Measurements from ENCODE around the gene SCAMP4. TPM values are rescaled to one million over a fixed set of nuclear protein-coding genes. Genes with fewer than 3 reads are reported as not detected.
A peak's percentile ranks its signal among the peaks of the same experiment; 100 is the strongest.

Gene SCAMP4
- polyA plus RNA-seq (ENCODE audit: insufficient read length in 4 of 4), result 10 to 100 TPM; 44.6 to 97.3 (median 66.7) TPM

DNA sequence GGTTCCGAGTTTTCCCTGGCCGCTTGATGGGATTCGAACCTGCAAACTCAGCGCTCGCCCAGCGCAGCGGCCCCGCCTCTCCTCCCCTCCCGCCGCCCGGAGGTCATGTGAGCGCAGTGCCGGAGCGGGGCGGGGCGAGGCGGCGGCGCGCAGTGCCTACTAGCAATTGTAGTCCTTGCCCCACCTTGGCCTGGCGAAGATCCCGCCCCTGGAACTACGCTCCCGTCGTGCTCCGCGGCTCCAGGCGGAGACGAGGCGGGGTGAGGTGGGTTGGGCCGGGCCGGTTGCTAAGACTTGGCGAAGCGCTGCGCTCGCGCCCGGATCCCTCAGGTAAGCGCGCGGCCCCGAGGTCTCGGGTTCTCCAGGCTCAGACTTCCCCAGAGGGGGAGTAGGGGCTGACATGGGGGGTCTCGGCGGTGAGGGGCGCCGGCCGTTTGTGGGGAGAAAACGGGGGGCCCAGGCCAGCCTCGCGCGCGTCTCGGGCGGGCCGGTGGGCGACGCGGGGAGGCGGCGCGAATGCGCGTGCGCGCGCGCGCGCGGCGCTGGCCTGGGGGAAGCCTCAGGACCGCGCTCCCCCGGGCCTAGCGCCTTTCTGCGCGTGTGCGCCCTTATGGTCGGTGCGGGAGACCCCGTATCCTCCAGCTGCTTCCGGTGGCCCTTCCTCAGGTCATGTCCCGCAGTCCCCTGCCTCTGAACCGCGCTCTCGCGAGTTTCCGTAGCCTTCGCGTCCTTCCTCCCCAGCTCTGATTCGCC, at the start of gene SCAMP4, which contains the start of gene ADAT3:
TSS of gene SCAMP4 (plus strand) at position 290 of the 753 bp plus-strand sequence. CDS start 9,621 bp downstream, outside the sequence.
TSS of gene ADAT3 (plus strand) at position 290 of the 753 bp plus-strand sequence. CDS start 6,649 bp downstream, outside the sequence.
- DNase-seq (ENCODE audit: low read depth in 4 of 4, low spot score in 3 of 4), result peak; percentile 91 to 97 (median 96)

DNA sequence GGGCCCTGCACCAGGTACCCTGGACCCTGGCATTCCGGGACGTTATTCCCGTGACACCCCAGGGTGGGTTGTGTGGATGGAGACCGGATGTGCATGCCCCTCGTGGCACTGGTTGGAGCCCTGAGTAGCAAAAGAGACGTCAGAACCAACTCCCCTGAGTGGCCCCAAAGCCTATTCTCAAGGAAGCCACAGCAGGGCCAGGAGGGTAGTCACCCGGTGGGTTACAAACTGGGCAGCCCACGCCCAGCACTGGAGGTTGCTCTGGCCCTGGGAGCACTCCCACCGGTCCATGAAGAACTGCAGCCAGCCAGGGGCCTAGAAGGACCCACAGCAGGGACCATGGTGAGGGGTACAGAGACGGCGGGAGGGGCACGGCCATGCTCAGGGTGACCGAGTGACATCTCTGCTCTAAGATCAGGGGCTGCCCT, 49.4 kb upstream of the SCAMP4 start:
- no peak for DNase-seq (ENCODE audit: low read depth in 4 of 4, low spot score in 3 of 4)

- no peak for DNase-seq (ENCODE audit: low read depth in 4 of 4, low spot score in 3 of 4)
Observed at GRCh38 chr19:1856345-1856697, 48.9 kb upstream of the SCAMP4 start.

GRCh38 chr19:1856698-1857603, 48.2 kb upstream of the SCAMP4 start:
- no peak for DNase-seq (ENCODE audit: low read depth in 4 of 4, low spot score in 3 of 4)

DNA sequence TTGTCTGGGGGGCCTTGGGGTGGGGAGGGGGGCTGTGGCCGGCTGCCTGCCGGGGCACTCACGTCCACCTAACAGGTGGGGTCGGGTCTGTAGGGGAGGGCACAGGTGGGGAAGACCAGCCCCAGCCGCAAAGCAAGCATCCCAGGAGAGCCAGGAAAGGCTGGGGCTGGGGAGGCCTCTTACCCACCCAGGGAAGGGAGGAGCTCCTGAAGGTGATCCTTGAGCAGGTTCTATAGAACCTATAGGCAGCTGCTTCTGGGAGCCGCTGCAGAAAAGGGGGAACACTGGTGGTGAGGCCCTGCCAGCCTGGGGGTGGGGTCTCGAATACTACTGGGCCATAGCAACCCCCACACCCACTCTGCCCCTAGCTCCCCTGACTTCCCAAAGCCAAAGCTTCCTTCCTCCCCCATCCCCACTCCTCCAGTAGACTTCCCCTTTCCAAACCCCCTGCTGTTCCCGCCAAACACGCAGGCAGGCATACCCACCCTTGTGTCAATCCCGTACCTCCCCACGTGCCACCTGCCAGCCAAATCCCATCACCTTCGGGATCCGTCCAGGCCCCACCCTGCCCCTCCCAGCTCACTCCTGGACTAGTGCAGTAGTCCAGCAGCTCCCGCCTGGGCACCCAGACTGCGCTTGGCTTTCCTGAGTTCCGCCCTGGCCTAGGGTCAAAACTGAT, 47.4 kb upstream of the SCAMP4 start:
- DNase-seq (ENCODE audit: low read depth in 4 of 4, low spot score in 3 of 4), result no peak

DNA sequence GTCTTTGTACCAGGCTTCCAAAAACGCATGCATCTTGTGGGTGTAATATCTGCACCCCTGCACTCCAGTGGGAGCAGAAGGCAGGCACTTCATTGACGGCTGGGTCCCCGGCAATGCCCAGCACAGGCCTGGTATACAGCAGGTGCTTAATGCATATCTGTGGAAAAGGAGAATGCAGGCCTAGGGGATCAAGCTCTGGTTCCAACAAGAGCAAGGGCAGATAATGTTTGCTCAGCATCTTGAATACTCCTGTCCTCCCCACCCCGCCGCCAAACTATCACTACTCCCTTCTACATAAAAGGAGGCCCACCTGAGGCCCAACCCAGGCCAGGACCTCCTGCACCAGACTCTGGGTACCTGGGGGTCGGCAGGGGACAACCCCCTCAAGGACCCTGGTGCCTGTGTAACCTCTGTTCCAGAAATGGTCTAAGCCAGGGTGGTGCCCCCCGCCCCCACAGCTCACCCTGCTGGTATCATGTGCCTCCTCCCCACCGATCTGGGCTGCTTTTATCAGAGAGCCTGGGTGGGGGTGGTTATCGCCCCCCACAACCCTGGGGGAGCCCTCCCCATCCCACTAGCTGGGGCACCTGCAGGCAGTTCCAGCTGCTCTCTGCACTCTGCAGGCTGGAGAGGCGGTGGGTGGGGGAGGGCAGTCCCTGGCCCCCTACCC, 46.7 kb upstream of the SCAMP4 start:
- DNase-seq (ENCODE audit: low read depth in 4 of 4, low spot score in 3 of 4), result no peak

DNA sequence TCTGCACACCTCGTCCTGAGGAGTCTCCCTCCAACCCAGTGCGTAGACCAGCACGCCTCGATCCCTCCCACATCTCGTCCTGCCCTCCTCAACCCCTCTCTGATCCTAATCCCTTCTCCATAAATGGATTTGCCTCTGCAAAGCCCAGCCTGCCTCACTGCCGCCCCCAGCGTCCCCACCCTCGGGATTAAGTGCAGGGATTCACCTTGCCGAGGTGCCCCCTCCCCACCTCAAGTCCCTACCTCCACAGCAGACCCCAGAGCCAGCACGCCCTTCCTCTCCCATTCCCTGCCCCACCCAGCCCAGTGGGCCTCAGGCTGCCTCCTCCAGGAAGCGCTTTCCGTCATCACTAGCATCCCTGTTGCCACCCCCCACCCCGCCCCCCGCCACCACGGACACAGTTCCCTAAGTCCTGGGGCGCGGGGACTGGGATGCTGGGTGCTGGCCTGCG, 45.8 kb upstream of the SCAMP4 start:
- DNase-seq (ENCODE audit: low read depth in 4 of 4, low spot score in 3 of 4), result no peak

- no peak for DNase-seq (ENCODE audit: low read depth in 4 of 4, low spot score in 3 of 4)
Observed at GRCh38 chr19:1860042-1860775, 45.0 kb upstream of the SCAMP4 start.

- DNase-seq (ENCODE audit: low read depth in 4 of 4, low spot score in 3 of 4), result no peak
Observed at GRCh38 chr19:1860821-1861598, 44.2 kb upstream of the SCAMP4 start.

- DNase-seq (ENCODE audit: low read depth in 4 of 4, low spot score in 3 of 4), result no peak
Observed at GRCh38 chr19:1861599-1862031, 43.6 kb upstream of the SCAMP4 start.

DNA sequence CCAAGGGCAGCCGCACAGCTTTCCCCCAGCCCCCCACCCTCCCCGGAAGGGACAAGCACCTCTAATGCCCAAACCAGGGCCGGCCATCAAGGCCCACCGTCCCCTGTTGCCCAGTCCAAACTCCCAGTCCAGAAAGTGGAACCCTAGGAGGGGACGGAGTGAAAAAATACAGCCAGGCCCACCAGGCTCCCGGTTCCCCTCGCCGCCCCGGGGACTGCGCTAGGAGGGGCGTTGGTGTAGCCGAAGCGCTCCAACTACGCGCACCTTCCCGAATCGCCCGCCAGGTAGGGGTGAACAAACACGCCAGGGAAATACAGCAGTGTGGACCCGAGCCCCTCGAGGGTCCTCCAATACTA, 43.2 kb upstream of the SCAMP4 start:
- no peak for DNase-seq (ENCODE audit: low read depth in 4 of 4, low spot score in 3 of 4)

- no peak for DNase-seq (ENCODE audit: low read depth in 4 of 4, low spot score in 3 of 4)
Observed at GRCh38 chr19:1862424-1863327, 42.5 kb upstream of the SCAMP4 start.

GRCh38 chr19:1863328-1863637, 41.9 kb upstream of the SCAMP4 start, which contains the start of gene KLF16:
Gene KLF16 (minus strand): TSS chr19:1863579. CDS start chr19:1863497, 82 bp downstream.
- DNase-seq (ENCODE audit: low read depth in 4 of 4, low spot score in 3 of 4), result no peak

GRCh38 chr19:1863638-1864479, 41.3 kb upstream of the SCAMP4 start:
- peak in 3 of 4 donors; percentile 79 to 82 (median 81) for DNase-seq (ENCODE audit: low read depth in 4 of 4, low spot score in 3 of 4)

- DNase-seq (ENCODE audit: low read depth in 4 of 4, low spot score in 3 of 4), result no peak
Observed at GRCh38 chr19:1864480-1865171, 40.6 kb upstream of the SCAMP4 start.

All from left renal pelvis (tissue), 4 donors.